Small intestine (tissue), 7 donors: Measurements from ENCODE around the gene SLIT3. TPM values are rescaled to one million over a fixed set of nuclear protein-coding genes. Genes with fewer than 3 reads are reported as not detected.

Experiments
- DNase-seq, 2 donors: peaks; one replicate each; pipeline versions ENCODE4 v3.0.0 to v3.0.0-alpha.2; 2013
- FAIRE-seq: peaks from 2 replicates; lab custom pipeline; 2012; peaks lifted over from hg19 to GRCh38; lab: Jason Lieb, UNC
- H3K27ac ChIP-seq, 3 donors: one replicate each; pipeline ENCODE4 v1.5.1; 2013; ENCODE audit warnings: low read length in 2 of 3, mild to moderate bottlenecking in 2 of 3, control low read depth in 1 of 3, inconsistent platforms in 1 of 3, low read depth in 1 of 3, moderate library complexity in 1 of 3
- H3K27me3 ChIP-seq, 3 donors: one replicate each; pipeline ENCODE4 v1.6.1; 2013; ENCODE audit warnings: low read length in 3 of 3, inconsistent platforms in 1 of 3; ENCODE audit not compliant: control insufficient read depth in 3 of 3, insufficient read depth in 3 of 3
- H3K36me3 ChIP-seq, 3 donors: one replicate each; pipeline ENCODE4 v1.6.1; 2013; ENCODE audit warnings: low read length in 3 of 3, inconsistent platforms in 1 of 3, low read depth in 1 of 3, mild to moderate bottlenecking in 1 of 3, moderate library complexity in 1 of 3; ENCODE audit not compliant: control insufficient read depth in 3 of 3, insufficient read depth in 2 of 3
- H3K4me1 ChIP-seq, 3 donors: one replicate each; pipeline ENCODE4 v1.6.1; 2013; ENCODE audit warnings: low read length in 2 of 3, inconsistent platforms in 1 of 3, low read depth in 1 of 3, mild to moderate bottlenecking in 1 of 3, moderate library complexity in 1 of 3; ENCODE audit not compliant: control insufficient read depth in 3 of 3, insufficient read depth in 2 of 3
- H3K4me3 ChIP-seq, 3 donors: one replicate each; pipeline ENCODE4 v1.5.1; 2013; ENCODE audit warnings: low read length in 3 of 3, control low read depth in 1 of 3, inconsistent platforms in 1 of 3, low read depth in 1 of 3, mild to moderate bottlenecking in 1 of 3, moderate library complexity in 1 of 3
- H3K9me3 ChIP-seq, 2 donors: one replicate each; pipeline ENCODE4 v1.6.1; 2013; ENCODE audit warnings: low read depth in 1 of 2, low read length in 1 of 2; ENCODE audit not compliant: control insufficient read depth in 2 of 2, insufficient read depth in 1 of 2
- WGBS, 3 donors: extraction: QIAGEN DNeasy Blood & Tissue Kit; methylation state at CpG; one replicate each; pipeline ENCODE4 v1.1.7; 2013; 5-methylcytosine and 5-hydroxymethylcytosine counted together
- polyA plus RNA-seq, 4 donors: library from polyadenylated mRNA; stranded (reverse) in 3 of 4; unstranded in 1 of 4; fragments of 200-250 nt in 3 of 4; fragments of 120-200 nt in 1 of 4; gene quantifications; one replicate each; pipeline versions ENCODE4 v1.2.1 to v1.2.3, GENCODE V29; 2013
- donor health status: healthy with polysubstance abuse.
- donor health status: control.
- donor health status: control.
- donor health status: Bipolar disorder and iron deficiency.
- donor health status: healthy.

SLIT3 gene
- polyA plus RNA-seq, 4 donors = 0.27 to 5.5 (median 5.3) TPM; not detected in 1

DNA sequence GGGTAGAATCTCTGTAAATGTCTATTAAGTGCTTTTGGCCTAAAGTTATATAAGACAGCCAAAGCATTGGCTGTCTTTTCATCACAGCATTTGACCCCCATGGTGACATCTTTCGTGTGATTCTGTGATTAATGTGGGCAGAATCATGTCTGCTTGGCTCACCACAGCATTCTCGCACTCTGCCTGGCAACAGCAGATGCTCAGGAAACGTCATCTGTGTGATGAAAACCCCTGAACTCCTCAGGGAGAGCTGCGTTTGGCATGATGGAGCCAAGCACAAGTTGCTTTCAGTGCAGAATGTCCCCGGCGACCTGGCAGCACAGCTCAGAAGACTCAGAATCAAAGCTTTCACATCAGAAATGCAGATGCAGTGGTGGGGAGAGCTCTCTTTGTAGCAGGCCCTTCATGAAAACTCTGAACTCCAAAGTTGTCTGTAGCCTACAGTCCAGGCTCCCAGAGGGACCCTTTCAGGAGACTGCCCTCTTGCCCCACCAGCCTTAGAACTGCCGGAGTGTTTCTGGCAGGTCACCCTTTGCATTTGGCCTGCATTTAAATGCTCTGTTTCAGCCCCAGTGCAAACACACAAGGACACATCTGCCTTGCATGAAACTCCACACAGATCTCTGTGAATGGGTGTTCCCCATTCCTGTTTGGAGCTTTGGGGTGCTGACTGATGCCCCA is 566.2 kb downstream of the SLIT3 start:
- Histone ChIP-seq H3K27me3 (peaks cover 0 to 2% (median 0%) of the 10 kb centered on the region in 3 donors), H3K4me3 (no peak overlapping the region), H3K27ac (no peak overlapping the region), H3K36me3 (no peaks in the 10 kb centered on the region), H3K4me1 (no peaks in the 10 kb centered on the region), H3K9me3 (no peaks in the 10 kb centered on the region)
- FAIRE-seq (no peak), DNase-seq (no peak)
- 54 to 56% (median 55%) methylated on average over 7 of the region's 7 CpGs for WGBS, 3 donors

DNA sequence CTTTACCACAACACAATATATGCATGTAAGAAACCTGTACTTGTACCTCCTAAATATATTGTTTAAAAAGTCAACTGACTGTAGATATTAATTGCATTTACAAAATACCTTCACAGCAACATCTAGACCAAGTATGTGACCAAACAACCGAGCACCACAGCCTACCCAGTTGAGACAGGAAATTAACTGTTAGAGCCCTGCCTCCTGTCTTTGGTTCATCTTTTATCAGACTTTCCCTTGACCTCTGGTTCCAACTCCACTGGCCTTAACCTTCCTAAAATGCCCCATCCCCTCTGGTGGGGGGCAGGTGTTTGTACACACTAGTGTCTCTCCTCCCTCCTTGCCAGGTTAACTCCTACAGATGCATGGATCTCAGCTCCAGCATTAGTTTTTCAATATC is 566.8 kb downstream of the SLIT3 start:
- Histone ChIP-seq H3K9me3 (no peaks in the 10 kb centered on the region), H3K4me3 (no peak overlapping the region), H3K27me3 (peaks cover 0 to 2% (median 0%) of the 10 kb centered on the region in 3 donors), H3K4me1 (no peaks in the 10 kb centered on the region), H3K36me3 (no peaks in the 10 kb centered on the region), H3K27ac (no peak overlapping the region)
- FAIRE-seq (no peak), DNase-seq (no peak)
- WGBS, 3 donors = 45 to 69% (median 48%) methylated on average over 1 of the region's 1 CpG

DNA sequence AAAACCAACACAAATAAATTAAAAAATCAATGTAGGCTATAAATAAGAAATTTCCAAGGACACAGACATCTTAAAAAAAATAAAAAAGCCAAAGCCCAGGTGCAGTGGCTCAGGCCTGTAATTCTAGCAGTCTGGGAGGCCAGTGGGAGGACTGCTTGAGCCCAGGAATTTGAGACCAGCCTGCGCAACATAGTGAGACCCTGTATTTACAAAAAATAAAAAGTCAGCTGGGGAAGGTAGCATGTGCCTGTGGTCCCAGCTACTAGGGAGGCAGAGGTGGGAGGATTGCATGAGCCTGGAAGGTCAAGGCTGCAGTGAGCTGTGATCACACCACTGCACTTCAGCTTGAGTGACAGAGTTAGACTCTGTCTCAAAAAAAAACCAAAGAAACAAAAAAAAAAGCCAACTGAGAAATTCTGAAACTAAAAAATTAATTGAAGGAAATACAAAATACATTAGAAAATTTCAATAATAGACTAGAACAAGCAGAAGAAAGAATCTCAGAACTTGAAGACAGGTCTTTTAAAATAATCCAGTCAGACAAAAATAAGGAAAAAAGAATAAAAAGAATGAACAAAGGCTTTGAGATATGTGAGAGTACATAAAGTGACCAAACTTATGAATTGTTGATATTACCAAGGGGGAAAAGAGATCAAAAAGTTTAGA is 572.3 kb downstream of the SLIT3 start:
- no peak overlapping the region for H3K27ac ChIP-seq
- H3K4me1 ChIP-seq = no peaks in the 10 kb centered on the region
- no peaks in the 10 kb centered on the region for H3K36me3 ChIP-seq
- H3K9me3 ChIP-seq = peaks cover 0 to 13% of the 10 kb centered on the region in 2 donors
- H3K27me3 ChIP-seq = no peaks in the 10 kb centered on the region
- FAIRE-seq = no peak
- no peak overlapping the region for H3K4me3 ChIP-seq
- WGBS, 3 donors = 92 to 96% (median 92%) methylated on average over 1 of the region's 1 CpG
- DNase-seq = no peak

DNA sequence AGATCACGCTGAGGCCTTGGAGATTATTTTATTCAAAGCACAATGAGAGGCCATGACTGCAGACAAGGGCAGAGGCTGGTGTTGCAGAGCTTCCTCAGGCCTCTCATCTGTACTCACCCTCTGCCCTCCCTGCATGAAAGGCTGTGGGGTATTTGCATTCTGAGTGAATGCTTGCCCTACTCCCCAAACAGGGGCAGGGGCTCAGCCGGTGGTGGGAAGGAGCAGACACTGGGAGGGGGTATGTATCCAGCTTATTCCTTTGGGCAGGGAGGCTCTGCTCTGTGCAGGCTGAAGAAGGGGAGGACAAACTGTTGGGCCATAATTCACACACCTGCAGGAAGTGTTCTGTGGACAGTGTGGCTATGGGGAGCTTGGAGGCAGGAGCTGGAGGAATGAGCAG is 573.4 kb downstream of the SLIT3 start:
- no peak for DNase-seq
- H3K4me1 ChIP-seq = no peaks in the 10 kb centered on the region
- H3K4me3 ChIP-seq = no peak overlapping the region
- no peaks in the 10 kb centered on the region for H3K36me3 ChIP-seq
- peaks cover 0 to 13% of the 10 kb centered on the region in 2 donors for H3K9me3 ChIP-seq
- no peak overlapping the region for H3K27ac ChIP-seq
- no peak for FAIRE-seq
- WGBS, 3 donors = 50 to 62% (median 52%) methylated on average over 2 of the region's 2 CpGs
- no peaks in the 10 kb centered on the region for H3K27me3 ChIP-seq

DNA sequence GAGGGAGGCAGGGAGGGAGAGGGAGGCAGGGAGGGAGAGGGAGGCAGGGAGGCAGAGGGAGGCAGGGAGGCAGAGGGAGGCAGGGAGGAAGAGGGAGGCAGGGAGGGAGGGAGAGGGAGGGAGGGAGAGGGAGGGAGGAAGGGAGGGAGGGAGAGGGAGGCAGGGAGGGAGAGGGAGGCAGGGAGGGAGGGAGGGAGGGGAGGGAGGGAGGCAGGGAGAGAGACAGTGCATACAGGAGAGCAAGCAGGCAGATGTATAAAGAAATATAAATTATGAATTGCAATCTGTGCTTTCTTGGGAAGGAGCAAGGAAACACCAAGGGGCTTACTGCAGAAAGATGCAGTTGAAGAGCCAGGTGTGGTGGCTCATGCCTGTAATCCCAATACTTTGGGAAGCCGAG is 574.6 kb downstream of the SLIT3 start:
- no peak overlapping the region for H3K4me3 ChIP-seq
- H3K27me3 ChIP-seq = no peaks in the 10 kb centered on the region
- H3K27ac ChIP-seq = no peak overlapping the region
- no peak for DNase-seq
- 86 to 95% (median 93%) methylated on average over 1 of the region's 1 CpG for WGBS, 3 donors
- no peaks in the 10 kb centered on the region for H3K36me3 ChIP-seq
- FAIRE-seq = no peak
- H3K4me1 ChIP-seq = no peaks in the 10 kb centered on the region
- H3K9me3 ChIP-seq = peaks cover 0 to 13% of the 10 kb centered on the region in 2 donors

DNA sequence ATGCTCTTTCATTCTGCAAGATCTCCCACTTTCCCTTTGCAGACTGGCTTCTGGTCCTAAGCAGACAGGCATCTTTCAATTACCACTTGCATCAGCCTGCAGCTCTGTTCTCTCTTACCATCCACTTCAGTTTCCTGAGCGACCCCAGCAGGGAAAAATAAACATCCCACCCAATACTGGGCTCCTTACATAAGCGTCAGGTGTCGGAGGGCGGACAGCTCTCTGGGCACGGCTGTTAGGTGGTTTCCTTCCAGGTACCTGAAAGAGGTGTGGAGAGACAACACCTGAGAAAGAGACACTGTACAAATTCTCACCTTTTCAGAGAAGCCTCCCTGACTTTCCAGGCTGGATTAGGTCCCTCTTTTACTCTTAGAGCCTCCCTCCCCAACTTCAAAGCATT is 576.7 kb downstream of the SLIT3 start:
- no peak for DNase-seq
- no peak for FAIRE-seq
- Histone ChIP-seq H3K4me3 (no peak overlapping the region), H3K27me3 (no peaks in the 10 kb centered on the region), H3K27ac (no peak overlapping the region), H3K36me3 (no peaks in the 10 kb centered on the region), H3K9me3 (peaks cover 0 to 13% of the 10 kb centered on the region in 2 donors), H3K4me1 (no peaks in the 10 kb centered on the region)
- WGBS, 3 donors = 49 to 68% (median 64%) methylated on average over 5 of the region's 5 CpGs

DNA sequence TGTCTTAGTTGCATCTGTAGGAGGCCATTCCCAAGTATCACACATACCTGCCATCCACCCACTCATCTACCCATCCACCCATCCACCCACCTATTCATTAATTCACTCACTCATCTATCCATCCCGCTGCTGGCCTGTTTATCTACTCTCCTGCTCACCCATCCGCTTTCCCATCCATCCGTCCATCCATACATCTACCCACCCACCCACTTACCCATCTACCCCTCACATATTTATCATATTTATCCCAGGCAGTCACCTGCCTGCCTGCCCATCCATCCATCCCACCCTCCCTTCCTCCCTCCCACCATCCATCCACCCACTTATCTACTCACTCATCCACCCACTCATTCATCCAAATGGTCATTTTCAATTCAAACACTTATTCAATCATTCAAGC is 577.9 kb downstream of the SLIT3 start:
- Histone ChIP-seq H3K4me3 (no peak overlapping the region), H3K27me3 (no peaks in the 10 kb centered on the region), H3K4me1 (no peaks in the 10 kb centered on the region), H3K27ac (no peak overlapping the region), H3K36me3 (no peaks in the 10 kb centered on the region), H3K9me3 (peaks cover 0 to 9% of the 10 kb centered on the region in 2 donors)
- DNase-seq = no peak
- FAIRE-seq = no peak
- WGBS, 3 donors = 87 to 91% (median 90%) methylated on average over 3 of the region's 3 CpGs

DNA sequence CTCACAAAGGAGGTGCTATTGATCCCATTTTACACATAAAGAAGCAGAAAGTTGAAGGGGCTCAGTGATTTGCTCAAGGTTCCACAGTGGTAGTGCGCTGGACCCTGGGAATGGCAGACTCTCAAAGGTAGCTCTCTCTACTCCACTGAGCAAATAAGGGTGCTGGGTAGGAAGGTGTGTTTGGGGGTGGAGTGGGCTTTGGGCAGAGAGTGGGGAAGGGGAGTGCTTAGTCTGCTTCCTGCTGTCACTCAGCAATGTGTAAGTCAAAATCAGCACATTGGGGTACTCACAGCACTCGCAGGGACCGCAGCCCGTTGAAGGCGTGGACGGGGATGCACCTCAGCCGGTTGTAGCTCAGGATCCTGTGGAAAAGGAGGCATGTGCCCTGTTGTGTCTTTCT is 579.0 kb downstream of the SLIT3 start:
- no peaks in the 10 kb centered on the region for H3K9me3 ChIP-seq
- H3K27me3 ChIP-seq = no peaks in the 10 kb centered on the region
- H3K27ac ChIP-seq = no peak overlapping the region
- no peak for DNase-seq
- 89 to 90% (median 89%) methylated on average over 7 of the region's 7 CpGs for WGBS, 3 donors
- FAIRE-seq = no peak
- no peaks in the 10 kb centered on the region for H3K36me3 ChIP-seq
- H3K4me3 ChIP-seq = no peak overlapping the region
- no peaks in the 10 kb centered on the region for H3K4me1 ChIP-seq
